HEK293T (cell line): ENCODE results near the gene STARD3NL.

Experiments used
- L3MBTL2 ChIP-seq: fragments of 450-650 bp; conservative IDR thresholded peaks from 2 replicates; pipeline ENCODE4 v1.6.1; 2016; ENCODE audit warnings: mild to moderate bottlenecking
- SP1 ChIP-seq: fragments of 450-650 bp; IDR thresholded peaks from 2 replicates; pipeline ENCODE4 v1.6.1; 2017
- ZNF384 ChIP-seq: fragments of 450-650 bp; IDR thresholded peaks from 2 replicates; pipeline ENCODE4 v1.6.1; 2016

DNA sequence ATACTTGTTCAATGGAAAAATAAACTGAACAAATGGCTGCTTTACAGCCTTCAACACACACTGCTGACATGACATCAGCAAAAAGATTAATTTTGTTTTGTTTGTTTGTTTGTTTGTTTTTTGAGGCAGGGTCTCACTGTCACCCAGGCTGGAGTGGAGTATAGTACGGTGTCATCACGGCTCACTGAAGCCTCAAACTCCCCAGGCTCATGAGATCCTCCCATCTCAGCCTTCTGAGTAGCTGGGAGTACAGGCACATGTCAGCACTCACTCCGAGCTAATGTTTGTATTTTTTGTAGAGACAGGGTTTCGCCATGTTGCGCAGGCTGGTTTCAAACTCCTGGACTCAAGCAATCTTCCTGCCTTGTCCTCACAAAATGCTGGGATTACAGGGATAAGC lies 84.5 kb downstream of the STARD3NL start:
- TF ChIP-seq L3MBTL2: no peak
- TF ChIP-seq SP1: no peak
- no peak for TF ChIP-seq ZNF384
